K562 (cell line): Measurements from ENCODE around the gene ZNF652. TPM values are rescaled to one million over a fixed set of nuclear protein-coding genes. Genes with fewer than 3 reads are reported as not detected.

Source experiments
- ATAC-seq: fragments of 200-7000 bp; cut with Tn5 transposase; 3 replicates; pipeline ENCODE4 v1.9.1; 2020; ENCODE audit warnings: moderate library complexity
- BruUV-seq: library from RNA; stranded (reverse); fragments of 400-500 nt; replicated peaks from 2 replicates; lab custom pipeline; 2021; lab: Mats Ljungman, UMichigan
- CTCF ChIA-PET: fragments of 300-600 bp; formaldehyde crosslinking; extraction: SDS; loops from one replicate; lab custom pipeline; 2021; ENCODE audit warnings: low intra/inter-chr PET ratio; lab: Yijun Ruan, JAX
- POLR2A ChIA-PET: fragments of 300-600, 350-650 bp; sonication (Branson Sonifier 250); formaldehyde crosslinking; extraction: SDS; loops from one replicate; lab custom pipeline; 2021; ENCODE audit warnings: antibody characterized with exemption, inconsistent platforms; lab: Yijun Ruan, JAX
- DNase-seq, 4 experiments: peaks; one replicate each; pipeline versions ENCODE4 v3.0.0 to v3.0.0-alpha.2; 2011 to 2018; ENCODE audit warnings: low spot score in 3 of 4, mixed read lengths in 3 of 4; ENCODE audit errors: extremely low read depth in 1 of 4
- FAIRE-seq: peaks from 2 replicates; lab custom pipeline; 2011; peaks lifted over from hg19 to GRCh38; lab: Jason Lieb, UNC
- H2AFZ ChIP-seq: 2 replicates; pipeline ENCODE4 v1.6.0; 2011; ENCODE audit warnings: low read depth, low read length, control low read depth, inconsistent platforms
- H3K27ac ChIP-seq: fragments of 200-600 bp; 3 replicates; pipeline ENCODE4 v1.8.0; 2011; ENCODE audit warnings: low read depth, mild to moderate bottlenecking, control low read depth, inconsistent platforms, low read length, moderate library complexity, mixed read lengths; ENCODE audit errors: extremely low read depth
- H3K27me3 ChIP-seq, 2 experiments: fragments of 300-600 bp in 1 of 2; 2 replicates in 1 of 2; 3 replicates in 1 of 2; pipeline versions ENCODE4 v1.6.0 to v1.8.0; 2011; ENCODE audit warnings: inconsistent platforms in 2 of 2, low read length in 2 of 2, mild to moderate bottlenecking in 1 of 2, mixed read lengths in 1 of 2, moderate library complexity in 1 of 2; ENCODE audit not compliant: control insufficient read depth in 2 of 2, insufficient read depth in 2 of 2
- H3K36me3 ChIP-seq: fragments of 300-600 bp; 3 replicates; pipeline ENCODE4 v1.8.0; 2011; ENCODE audit warnings: mild to moderate bottlenecking, low read length, inconsistent platforms; ENCODE audit not compliant: control insufficient read depth, insufficient read depth
- H3K4me1 ChIP-seq, 2 experiments: fragments of 200-600 bp in 1 of 2; replicated peaks in 1 of 2; 2 replicates in 1 of 2; 3 replicates in 1 of 2; pipeline versions ENCODE4 v1.5.1 to v1.8.0; 2011; ENCODE audit warnings: inconsistent platforms in 2 of 2, low read length in 2 of 2, mild to moderate bottlenecking in 1 of 2, mixed read lengths in 1 of 2, moderate library complexity in 1 of 2; ENCODE audit not compliant: control insufficient read depth in 2 of 2, insufficient read depth in 2 of 2
- H3K4me2 ChIP-seq: 2 replicates; pipeline ENCODE4 v1.6.1; 2011; ENCODE audit warnings: low read length, control low read depth, inconsistent platforms, mixed read lengths; ENCODE audit not compliant: insufficient read depth
- H3K4me3 ChIP-seq: fragments of 200-600 bp; sonication (generic), shearing (Covaris generic); 2 replicates; pipeline ENCODE4 v1.5.1; 2016; ENCODE audit warnings: control low read depth, inconsistent platforms
- H3K79me2 ChIP-seq: fragments of 200-600 bp; 3 replicates; pipeline ENCODE4 v1.8.0; 2011; ENCODE audit warnings: low read length, inconsistent platforms; ENCODE audit not compliant: control insufficient read depth, insufficient read depth
- H3K9ac ChIP-seq, 2 experiments: 2 replicates each; pipeline versions ENCODE4 v1.6.0 to v1.6.1; 2011; ENCODE audit warnings: low read depth in 2 of 2, low read length in 2 of 2, control low read depth in 1 of 2, inconsistent platforms in 1 of 2, mild to moderate bottlenecking in 1 of 2, mixed read lengths in 1 of 2; ENCODE audit not compliant: insufficient read depth in 1 of 2
- H3K9me1 ChIP-seq: one replicate; pipeline ENCODE4 v1.6.0; 2011; ENCODE audit warnings: inconsistent platforms, mild to moderate bottlenecking, low read length, moderate library complexity; ENCODE audit not compliant: control insufficient read depth, insufficient read depth
- H3K9me3 ChIP-seq: replicated peaks from 2 replicates; pipeline ENCODE4 v1.5.1; 2011; ENCODE audit warnings: low read depth, low read length, inconsistent platforms; ENCODE audit not compliant: control insufficient read depth, insufficient read depth
- H4K20me1 ChIP-seq: replicated peaks from 2 replicates; pipeline ENCODE4 v1.6.1; 2011; ENCODE audit warnings: low read length, inconsistent platforms, mixed read lengths; ENCODE audit not compliant: control insufficient read depth, insufficient read depth
- CTCFL ChIP-seq: IDR thresholded peaks from 2 replicates; pipeline ENCODE4 v1.6.1; 2011; ENCODE audit warnings: borderline replicate concordance, low read depth, mild to moderate bottlenecking, moderate library complexity, low read length; ENCODE audit not compliant: insufficient read depth, poor library complexity, severe bottlenecking
- EWSR1 ChIP-seq: fragments of 450-650 bp; IDR thresholded peaks from 2 replicates; pipeline ENCODE4 v1.6.1; 2018; ENCODE audit warnings: borderline replicate concordance, mild to moderate bottlenecking, low read depth, moderate library complexity; ENCODE audit not compliant: partially characterized antibody
- FOSL1 ChIP-seq: fragments of 200-800 bp; sonication (Bioruptor generic); conservative IDR thresholded peaks from 2 replicates; pipeline ENCODE4 v1.6.1; 2016; ENCODE audit warnings: missing genetic modification characterization, missing compliant biosample characterization
- IFI16 ChIP-seq: fragments of 250-450 bp; sonication (Bioruptor Pico); IDR thresholded peaks from 2 replicates; pipeline ENCODE4 v2.1.2; 2022; ENCODE audit warnings: mild to moderate bottlenecking, inconsistent platforms
- KAT2B ChIP-seq: IDR thresholded peaks from one replicate; pipeline ENCODE4 v1.6.1; 2012; ENCODE audit warnings: low read depth, mild to moderate bottlenecking, control low read depth, inconsistent platforms, low read length, moderate library complexity
- MXI1 ChIP-seq: IDR thresholded peaks from 2 replicates; pipeline ENCODE4 v1.6.1; 2011; ENCODE audit warnings: low read depth, mild to moderate bottlenecking, improper control_type of control experiment, low read length
- NFXL1 ChIP-seq: fragments of 450-650 bp; formaldehyde crosslinking; IDR thresholded peaks from 2 replicates; pipeline ENCODE4 v1.4.0; 2021; ENCODE audit warnings: mild to moderate bottlenecking
- POLR3G ChIP-seq: IDR thresholded peaks from 2 replicates; pipeline ENCODE4 v1.6.1; 2011; ENCODE audit not compliant: insufficient read length, insufficient replicate concordance; ENCODE audit errors: extremely low read depth
- SETDB1 ChIP-seq: IDR thresholded peaks from one replicate; pipeline ENCODE4 v1.6.1; 2012; ENCODE audit warnings: low read length, control low read depth, inconsistent platforms
- WGBS: fragments of 100-300 bp; shearing (Covaris generic); methylation state at CpG from one replicate; pipeline ENCODE4 v1.1.6; 2016; ENCODE audit warnings: low coverage, mixed read lengths; ENCODE audit not compliant: insufficient coverage; ENCODE audit errors: missing lambda C conversion rate; 5-methylcytosine and 5-hydroxymethylcytosine counted together
- in situ Hi-C: fragments of 300-500 bp; cut with MboI; formaldehyde crosslinking; loops from 4 replicates; pipeline ENCODE4 v1.15.0; 2018; ENCODE audit warnings: inconsistent platforms, mixed read lengths
- intact Hi-C: fragments of 100-400 bp; cut with micrococcal nuclease; formaldehyde crosslinking; loops from 2 replicates; pipeline ENCODE4 v1.14.2; 2022
- polyA plus RNA-seq, 8 experiments: library from polyadenylated mRNA; depleted of rRNA in 4 of 8; stranded (reverse) in 5 of 8; unstranded in 3 of 8; fragments of >200 nt; fragmentation: Nextera tagmentation in 2 of 8; fragmentation: Illumina TruSeq in 1 of 8; extraction: Ambion mirVana in 2 of 8; extraction: Trizol in 1 of 8; gene quantifications; 2 replicates each; pipeline versions ENCODE4 v1.2.1 to v1.2.3, GENCODE V29; 2011 to 2014; ENCODE audit warnings: inconsistent platforms in 1 of 8, missing spikeins in 1 of 8
- total RNA-seq, 7 experiments: library from RNA; depleted of rRNA in 6 of 7; stranded (reverse); fragments of >200 nt in 6 of 7; fragmentation: Illumina TruSeq in 2 of 7; extraction: Trizol in 2 of 7; gene quantifications; 2 replicates each; pipeline versions ENCODE4 v1.2.1 to v1.2.3, GENCODE V29; 2011 to 2021; ENCODE audit warnings: low replicate concordance in 1 of 7
- TF ChIP-seq, protein P1 (sequence below), 2 experiments: fragments of 450-650 bp; IDR thresholded peaks; 2 replicates each; pipeline ENCODE4 v1.6.1; 2018; ENCODE audit warnings: mild to moderate bottlenecking in 2 of 2, low read depth in 1 of 2; ENCODE audit not compliant: partially characterized antibody in 2 of 2

Gene ZNF652
- total and polyA plus RNA-seq, 9 of the 15 experiments (the other 6 are each of a cell fraction or from before 2014, with no cell fraction given), result 5.1 to 15.5 (median 7.8) TPM

DNA sequence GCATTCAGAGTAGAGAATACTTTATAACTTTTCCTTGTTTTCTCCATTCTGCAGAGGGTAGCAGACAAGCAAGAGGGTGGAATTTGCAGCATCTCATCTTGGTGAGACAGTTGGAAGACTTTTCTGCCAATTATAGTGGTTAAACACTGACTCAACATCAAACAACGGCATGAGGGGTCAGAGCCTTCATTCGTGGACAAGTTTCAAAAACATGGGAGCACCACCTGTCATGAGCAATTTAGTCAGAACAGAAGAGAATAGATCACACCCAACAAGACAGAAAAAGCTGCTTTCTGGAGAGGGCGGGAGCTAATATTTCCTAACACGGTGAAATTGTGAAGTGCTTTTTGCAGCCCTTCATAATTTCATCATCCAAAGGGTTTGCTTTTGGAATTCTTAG is 17.9 kb upstream of the ZNF652 start:
- WGBS, result 14% methylated on average over 4 of the region's 4 CpGs
- FAIRE-seq, result no peak
- intact Hi-C loops, result no loop called here
- Histone ChIP-seq H3K9me1 (no peaks in the 10 kb centered on the region), H3K4me1 (peaks cover 0 to 5% of the 10 kb centered on the region in 2 experiments; a peak in 1 of 5 replicates), H3K27ac (no peak overlapping the region)
- CTCF ChIA-PET, result interaction anchor here (0.6 kb wide), 1 partner anchor 27 kb away, joined by 4 read pairs; no protein-coding TSS in a partner anchor
- no TSS peak for BruUV-seq
- no peak for TF ChIP-seq SETDB1
- TF ChIP-seq EWSR1, result no peak
- no peak for TF ChIP-seq POLR3G
- no peak for TF ChIP-seq IFI16
- no peak for TF ChIP-seq FOSL1 (tag)
- no peak for TF ChIP-seq MXI1
- TF ChIP-seq KAT2B, result no peak
- no peak for TF ChIP-seq CTCFL
- TF ChIP-seq, protein P1, sequence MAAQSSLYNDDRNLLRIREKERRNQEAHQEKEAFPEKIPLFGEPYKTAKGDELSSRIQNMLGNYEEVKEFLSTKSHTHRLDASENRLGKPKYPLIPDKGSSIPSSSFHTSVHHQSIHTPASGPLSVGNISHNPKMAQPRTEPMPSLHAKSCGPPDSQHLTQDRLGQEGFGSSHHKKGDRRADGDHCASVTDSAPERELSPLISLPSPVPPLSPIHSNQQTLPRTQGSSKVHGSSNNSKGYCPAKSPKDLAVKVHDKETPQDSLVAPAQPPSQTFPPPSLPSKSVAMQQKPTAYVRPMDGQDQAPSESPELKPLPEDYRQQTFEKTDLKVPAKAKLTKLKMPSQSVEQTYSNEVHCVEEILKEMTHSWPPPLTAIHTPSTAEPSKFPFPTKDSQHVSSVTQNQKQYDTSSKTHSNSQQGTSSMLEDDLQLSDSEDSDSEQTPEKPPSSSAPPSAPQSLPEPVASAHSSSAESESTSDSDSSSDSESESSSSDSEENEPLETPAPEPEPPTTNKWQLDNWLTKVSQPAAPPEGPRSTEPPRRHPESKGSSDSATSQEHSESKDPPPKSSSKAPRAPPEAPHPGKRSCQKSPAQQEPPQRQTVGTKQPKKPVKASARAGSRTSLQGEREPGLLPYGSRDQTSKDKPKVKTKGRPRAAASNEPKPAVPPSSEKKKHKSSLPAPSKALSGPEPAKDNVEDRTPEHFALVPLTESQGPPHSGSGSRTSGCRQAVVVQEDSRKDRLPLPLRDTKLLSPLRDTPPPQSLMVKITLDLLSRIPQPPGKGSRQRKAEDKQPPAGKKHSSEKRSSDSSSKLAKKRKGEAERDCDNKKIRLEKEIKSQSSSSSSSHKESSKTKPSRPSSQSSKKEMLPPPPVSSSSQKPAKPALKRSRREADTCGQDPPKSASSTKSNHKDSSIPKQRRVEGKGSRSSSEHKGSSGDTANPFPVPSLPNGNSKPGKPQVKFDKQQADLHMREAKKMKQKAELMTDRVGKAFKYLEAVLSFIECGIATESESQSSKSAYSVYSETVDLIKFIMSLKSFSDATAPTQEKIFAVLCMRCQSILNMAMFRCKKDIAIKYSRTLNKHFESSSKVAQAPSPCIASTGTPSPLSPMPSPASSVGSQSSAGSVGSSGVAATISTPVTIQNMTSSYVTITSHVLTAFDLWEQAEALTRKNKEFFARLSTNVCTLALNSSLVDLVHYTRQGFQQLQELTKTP (IDR thresholded peaks at IDR 0.05; ENCODE audit: low read depth in 1 of 2, partially characterized antibody in 2 of 2), result no peak
- TF ChIP-seq NFXL1 (CRISPR knock-in tag), result no peak
- TF ChIP-seq, all 486 proteins: peak for 0
- in situ Hi-C loops, result no loop called here
- DNase-seq, result no peak
- no peak for ATAC-seq
- Histone ChIP-seq H3K27me3 (peaks cover 0 to 9% of the 10 kb centered on the region in 2 experiments; a peak in 1 of 5 replicates), H2AFZ (no peak overlapping the region), H3K4me2 (no peak overlapping the region), H3K9me3 (no peaks in the 10 kb centered on the region), H3K4me3 (no peak overlapping the region), H4K20me1 (no peaks in the 10 kb centered on the region), H3K79me2 (no peaks in the 10 kb centered on the region), H3K9ac (no peak overlapping the region), H3K36me3 (no peaks in the 10 kb centered on the region)
- POLR2A ChIA-PET, result no interaction called here
